RWPE2 (cell line): ENCODE results near the gene FAM110D.

Experiments used
- ATAC-seq: fragments of 200-7000 bp; cut with Tn5 transposase; 3 replicates; pipeline ENCODE4 v1.9.1; 2021; ENCODE audit warnings: low read depth
- DNase-seq: peaks from one replicate; pipeline ENCODE4 v3.0.0-alpha.2; 2020; ENCODE audit warnings: low spot score
- H3K27ac ChIP-seq: fragments of 450-650 bp; 2 replicates; pipeline ENCODE4 v1.5.1; 2017; ENCODE audit warnings: mild to moderate bottlenecking; ENCODE audit not compliant: poor library complexity, severe bottlenecking
- H3K27me3 ChIP-seq: fragments of 250-450 bp; sonication (Bioruptor Pico); 2 replicates; pipeline ENCODE4 v1.5.1; 2021; ENCODE audit warnings: mild to moderate bottlenecking, moderate library complexity; ENCODE audit not compliant: insufficient read depth, poor library complexity, severe bottlenecking
- H3K36me3 ChIP-seq: fragments of 250-450 bp; sonication (Bioruptor Pico); 2 replicates; pipeline ENCODE4 v1.5.1; 2020; ENCODE audit warnings: low read depth, mild to moderate bottlenecking, moderate library complexity
- H3K4me1 ChIP-seq: fragments of 250-450 bp; sonication (Bioruptor Pico); 2 replicates; pipeline ENCODE4 v1.5.1; 2021; ENCODE audit warnings: mild to moderate bottlenecking, moderate library complexity; ENCODE audit not compliant: insufficient read depth, poor library complexity, severe bottlenecking
- H3K4me3 ChIP-seq: fragments of 250-450 bp; sonication (Bioruptor Pico); 2 replicates; pipeline ENCODE4 v1.5.1; 2021; ENCODE audit warnings: mild to moderate bottlenecking, moderate library complexity; ENCODE audit not compliant: severe bottlenecking
- H3K9me3 ChIP-seq: fragments of 250-450 bp; sonication (Bioruptor Pico); 2 replicates; pipeline ENCODE4 v1.5.1; 2021; ENCODE audit warnings: mild to moderate bottlenecking, moderate library complexity; ENCODE audit not compliant: severe bottlenecking
- TF ChIP-seq, protein P1 (sequence below): fragments of 450-650 bp; IDR thresholded peaks from one replicate; pipeline ENCODE4 v1.5.1; 2017; ENCODE audit warnings: mild to moderate bottlenecking, moderate library complexity; ENCODE audit not compliant: poor library complexity, severe bottlenecking

The FAM110D gene

DNA sequence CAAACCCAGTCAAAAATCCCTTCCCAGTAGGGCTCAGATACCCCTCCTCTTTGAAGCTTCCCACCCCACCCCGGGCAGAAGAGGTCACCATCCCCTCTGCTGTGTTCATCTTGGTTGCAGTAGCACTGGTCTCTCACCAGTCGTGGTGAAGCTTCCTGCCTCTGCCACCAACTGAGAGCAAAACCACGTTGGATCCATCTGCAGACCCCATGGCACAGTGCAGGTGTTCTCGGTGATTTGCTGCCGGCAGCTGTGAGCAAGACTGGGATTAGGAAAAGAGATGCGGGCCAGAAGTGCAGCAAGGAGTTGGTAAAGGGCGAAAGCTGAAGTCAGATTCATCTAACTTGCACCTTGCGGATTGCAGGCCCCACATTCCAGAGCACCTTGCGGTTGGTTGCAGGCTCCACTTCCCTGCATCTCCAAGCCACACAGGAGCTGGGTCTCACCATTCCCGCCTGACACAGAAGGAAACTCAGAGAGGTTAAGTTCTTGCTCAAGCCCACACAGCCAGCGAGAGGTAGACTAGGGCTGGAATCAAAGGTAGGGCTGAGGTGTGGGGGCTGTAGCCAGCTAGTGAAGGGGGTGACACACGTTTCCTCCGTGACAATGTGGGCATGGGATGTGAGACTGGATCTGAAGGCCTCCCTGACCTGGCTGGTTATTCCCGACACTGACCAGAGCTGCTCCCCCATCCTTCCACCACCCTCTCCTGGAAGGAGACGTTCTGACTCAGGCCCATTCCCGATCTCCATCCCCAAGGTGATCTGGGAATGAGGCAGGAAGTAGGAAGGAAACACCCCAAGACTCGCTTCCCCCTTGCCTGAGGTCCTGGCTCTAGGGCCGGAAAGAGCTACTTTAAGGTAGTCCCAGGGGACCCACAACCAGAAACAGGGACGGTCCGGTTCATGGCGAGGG lies 3.3 kb upstream of the FAM110D start:
- Histone ChIP-seq H3K36me3 (no peaks in the 10 kb centered on the region), H3K27me3 (no peaks in the 10 kb centered on the region), H3K4me3 (no peak overlapping the region), H3K9me3 (no peaks in the 10 kb centered on the region), H3K27ac (no peak overlapping the region), H3K4me1 (peaks cover 5% of the 10 kb centered on the region)
- TF ChIP-seq, protein P1, sequence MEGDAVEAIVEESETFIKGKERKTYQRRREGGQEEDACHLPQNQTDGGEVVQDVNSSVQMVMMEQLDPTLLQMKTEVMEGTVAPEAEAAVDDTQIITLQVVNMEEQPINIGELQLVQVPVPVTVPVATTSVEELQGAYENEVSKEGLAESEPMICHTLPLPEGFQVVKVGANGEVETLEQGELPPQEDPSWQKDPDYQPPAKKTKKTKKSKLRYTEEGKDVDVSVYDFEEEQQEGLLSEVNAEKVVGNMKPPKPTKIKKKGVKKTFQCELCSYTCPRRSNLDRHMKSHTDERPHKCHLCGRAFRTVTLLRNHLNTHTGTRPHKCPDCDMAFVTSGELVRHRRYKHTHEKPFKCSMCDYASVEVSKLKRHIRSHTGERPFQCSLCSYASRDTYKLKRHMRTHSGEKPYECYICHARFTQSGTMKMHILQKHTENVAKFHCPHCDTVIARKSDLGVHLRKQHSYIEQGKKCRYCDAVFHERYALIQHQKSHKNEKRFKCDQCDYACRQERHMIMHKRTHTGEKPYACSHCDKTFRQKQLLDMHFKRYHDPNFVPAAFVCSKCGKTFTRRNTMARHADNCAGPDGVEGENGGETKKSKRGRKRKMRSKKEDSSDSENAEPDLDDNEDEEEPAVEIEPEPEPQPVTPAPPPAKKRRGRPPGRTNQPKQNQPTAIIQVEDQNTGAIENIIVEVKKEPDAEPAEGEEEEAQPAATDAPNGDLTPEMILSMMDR = no peak
- no peak for ATAC-seq
- no peak for DNase-seq

GRCh38 chr1:26156285-26157038 lies 2.4 kb upstream of the FAM110D start:
- ATAC-seq (peak; percentile 29; the same call in 2 of the 3 replicates), DNase-seq (no peak)
- H3K9me3 ChIP-seq = no peaks in the 10 kb centered on the region
- no peaks in the 10 kb centered on the region for H3K27me3 ChIP-seq
- H3K4me3 ChIP-seq = no peak overlapping the region
- H3K27ac ChIP-seq = no peak overlapping the region
- TF ChIP-seq, protein P1 = no peak
- peaks cover 5% of the 10 kb centered on the region for H3K4me1 ChIP-seq
- no peaks in the 10 kb centered on the region for H3K36me3 ChIP-seq

- H3K36me3 ChIP-seq = no peaks in the 10 kb centered on the region
- H3K9me3 ChIP-seq = no peaks in the 10 kb centered on the region
- no peak for DNase-seq
- peaks cover 5% of the 10 kb centered on the region for H3K4me1 ChIP-seq
- TF ChIP-seq, protein P1 = no peak
- H3K4me3 ChIP-seq = no peak overlapping the region
- H3K27ac ChIP-seq = no peak overlapping the region
- H3K27me3 ChIP-seq = peaks cover 5% of the 10 kb centered on the region
- no peak for ATAC-seq
Observed at GRCh38 chr1:26158271-26158907, 490 bp upstream of the FAM110D start.

- Histone ChIP-seq H3K4me3 (no peak overlapping the region), H3K27ac (no peak overlapping the region), H3K4me1 (peaks cover 5% of the 10 kb centered on the region), H3K36me3 (no peaks in the 10 kb centered on the region), H3K9me3 (no peaks in the 10 kb centered on the region), H3K27me3 (peaks cover 5% of the 10 kb centered on the region)
- no peak for ATAC-seq
- no peak for DNase-seq
- TF ChIP-seq, protein P1 = no peak
Observed at GRCh38 chr1:26159743-26160039, 812 bp downstream of the FAM110D start.
